Keratinocyte (primary cell): ENCODE measurements around the gene ETV3. TPM values are rescaled to one million over a fixed set of nuclear protein-coding genes. Genes with fewer than 3 reads are reported as not detected.

Source experiments
- DNase-seq: peaks from one replicate; pipeline ENCODE4 v3.0.0-alpha.2; 2011; ENCODE audit warnings: low read depth, missing footprints, low spot score
- FAIRE-seq: peaks from 2 replicates; lab custom pipeline; 2011; peaks lifted over from hg19 to GRCh38; lab: Jason Lieb, UNC
- H2AFZ ChIP-seq: 2 replicates; pipeline ENCODE4 v1.6.0; 2012; ENCODE audit warnings: low read length, control low read depth, inconsistent platforms; ENCODE audit not compliant: control insufficient read depth
- H3K27ac ChIP-seq: 2 replicates; pipeline ENCODE4 v1.5.1; 2011; ENCODE audit warnings: low read length; ENCODE audit not compliant: control insufficient read depth, insufficient read depth
- H3K27me3 ChIP-seq: 3 replicates; pipeline ENCODE4 v1.6.0; 2011; ENCODE audit warnings: low read length; ENCODE audit not compliant: control insufficient read depth, insufficient read depth; ENCODE audit errors: extremely low read depth
- H3K36me3 ChIP-seq, 2 experiments: 2 replicates in 1 of 2; 3 replicates in 1 of 2; pipeline ENCODE4 v1.5.1; 2011; ENCODE audit warnings: low read length in 2 of 2, mild to moderate bottlenecking in 1 of 2; ENCODE audit not compliant: control insufficient read depth in 2 of 2, insufficient read depth in 2 of 2; ENCODE audit errors: extremely low read depth in 1 of 2
- H3K4me1 ChIP-seq: 3 replicates; pipeline ENCODE4 v1.5.1; 2011; ENCODE audit warnings: low read length; ENCODE audit not compliant: control insufficient read depth, insufficient read depth; ENCODE audit errors: extremely low read depth
- H3K4me2 ChIP-seq: 3 replicates; pipeline ENCODE4 v1.6.0; 2011; ENCODE audit warnings: low read depth, low read length; ENCODE audit not compliant: control insufficient read depth, insufficient read depth; ENCODE audit errors: extremely low read depth
- H3K4me3 ChIP-seq, 3 experiments: fragments of 200-600 bp in 1 of 3; sonication (generic) in 1 of 3; 2 replicates in 2 of 3; 3 replicates in 1 of 3; pipeline ENCODE4 v1.5.1; 2011 to 2016; ENCODE audit warnings: low read length in 3 of 3, mild to moderate bottlenecking in 3 of 3, control low read depth in 2 of 3, inconsistent platforms in 1 of 3, low read depth in 1 of 3, mixed read lengths in 1 of 3, mixed run types in 1 of 3, moderate library complexity in 1 of 3; ENCODE audit not compliant: control insufficient read depth in 2 of 3, insufficient read depth in 2 of 3; ENCODE audit errors: extremely low read depth in 1 of 3
- H3K79me2 ChIP-seq: 2 replicates; pipeline ENCODE4 v1.6.0; 2012; ENCODE audit warnings: low read length; ENCODE audit not compliant: control insufficient read depth, insufficient read depth
- H3K9ac ChIP-seq: 3 replicates; pipeline ENCODE4 v1.6.0; 2011; ENCODE audit warnings: low read length; ENCODE audit not compliant: control insufficient read depth, insufficient read depth; ENCODE audit errors: extremely low read depth
- H3K9me1 ChIP-seq: 3 replicates; pipeline ENCODE4 v1.6.0; 2011; ENCODE audit warnings: low read length; ENCODE audit not compliant: control insufficient read depth, insufficient read depth; ENCODE audit errors: extremely low read depth
- H3K9me3 ChIP-seq: 2 replicates; pipeline ENCODE4 v1.5.1; 2012; ENCODE audit warnings: low read depth, low read length; ENCODE audit not compliant: control insufficient read depth
- H4K20me1 ChIP-seq: 3 replicates; pipeline ENCODE4 v1.6.0; 2011; ENCODE audit warnings: low read length; ENCODE audit not compliant: control insufficient read depth, insufficient read depth; ENCODE audit errors: extremely low read depth
- EZH2 ChIP-seq: IDR thresholded peaks from one replicate; pipeline ENCODE4 v1.6.1; 2012; ENCODE audit warnings: inconsistent platforms, mild to moderate bottlenecking, low read length, moderate library complexity
- dilution Hi-C: fragments of 300-500 bp; cut with MboI; formaldehyde crosslinking; loops from one replicate; pipeline ENCODE4 v1.7.0; 2020; ENCODE audit warnings: low sequenced_read_pairs; ENCODE audit not compliant: extremely low pct_ligation_motif_present
- polyA plus RNA-seq, 5 experiments: library from polyadenylated mRNA; depleted of rRNA in 3 of 5; stranded (reverse) in 3 of 5; stranded (forward) in 1 of 5; unstranded in 1 of 5; fragments of >200 nt; gene quantifications; 1 replicate in 1 of 5; 2 replicates in 3 of 5; 3 replicates in 1 of 5; pipeline versions ENCODE4 v1.2.1 to v1.2.3, GENCODE V29; 2011 to 2012; ENCODE audit warnings: missing spikeins in 2 of 5, low read depth in 1 of 5, low replicate concordance in 1 of 5
- TF ChIP-seq, protein P1 (sequence below), 3 experiments: IDR thresholded peaks in 1 of 3; conservative IDR thresholded peaks in 1 of 3; optimal IDR thresholded peaks in 1 of 3; 2 replicates in 2 of 3; 3 replicates in 1 of 3; pipeline versions ENCODE3 to v1.5.1; 2011; ENCODE audit warnings: low read length in 3 of 3, mild to moderate bottlenecking in 3 of 3, moderate library complexity in 2 of 3, control low read depth in 1 of 3, inconsistent platforms in 1 of 3; ENCODE audit not compliant: insufficient read depth in 2 of 3; ENCODE audit errors: extremely low read depth in 1 of 3

ETV3 gene
- polyA plus RNA-seq, 1 donor (not counting 4 experiments of a cell fraction or from before 2014, with no cell fraction given), result 22.3 TPM

- Histone ChIP-seq H3K9me3 (no peaks in the 10 kb centered on the region), H3K27ac (no peak overlapping the region), H4K20me1 (no peaks in the 10 kb centered on the region), H3K27me3 (peaks cover 34% of the 10 kb centered on the region), H3K9me1 (no peaks in the 10 kb centered on the region), H3K9ac (no peak overlapping the region), H2AFZ (no peak overlapping the region), H3K4me3 (no peak overlapping the region), H3K79me2 (no peaks in the 10 kb centered on the region), H3K4me2 (no peak overlapping the region), H3K4me1 (peaks cover 9% of the 10 kb centered on the region), H3K36me3 (no peaks in the 10 kb centered on the region)
- no peak for FAIRE-seq
- dilution Hi-C loops, result no loop called here
- TF ChIP-seq, protein P1, sequence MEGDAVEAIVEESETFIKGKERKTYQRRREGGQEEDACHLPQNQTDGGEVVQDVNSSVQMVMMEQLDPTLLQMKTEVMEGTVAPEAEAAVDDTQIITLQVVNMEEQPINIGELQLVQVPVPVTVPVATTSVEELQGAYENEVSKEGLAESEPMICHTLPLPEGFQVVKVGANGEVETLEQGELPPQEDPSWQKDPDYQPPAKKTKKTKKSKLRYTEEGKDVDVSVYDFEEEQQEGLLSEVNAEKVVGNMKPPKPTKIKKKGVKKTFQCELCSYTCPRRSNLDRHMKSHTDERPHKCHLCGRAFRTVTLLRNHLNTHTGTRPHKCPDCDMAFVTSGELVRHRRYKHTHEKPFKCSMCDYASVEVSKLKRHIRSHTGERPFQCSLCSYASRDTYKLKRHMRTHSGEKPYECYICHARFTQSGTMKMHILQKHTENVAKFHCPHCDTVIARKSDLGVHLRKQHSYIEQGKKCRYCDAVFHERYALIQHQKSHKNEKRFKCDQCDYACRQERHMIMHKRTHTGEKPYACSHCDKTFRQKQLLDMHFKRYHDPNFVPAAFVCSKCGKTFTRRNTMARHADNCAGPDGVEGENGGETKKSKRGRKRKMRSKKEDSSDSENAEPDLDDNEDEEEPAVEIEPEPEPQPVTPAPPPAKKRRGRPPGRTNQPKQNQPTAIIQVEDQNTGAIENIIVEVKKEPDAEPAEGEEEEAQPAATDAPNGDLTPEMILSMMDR (optimal IDR thresholded peaks at IDR 0.05 in 1 of 3, IDR thresholded peaks at IDR 0.05 in 1 of 3, conservative IDR thresholded peaks at IDR 0.05 in 1 of 3; ENCODE audit: extremely low read depth in 1 of 3, insufficient read depth in 2 of 3, low read length in 3 of 3), result no peak
- no peak for TF ChIP-seq EZH2
- DNase-seq, result no peak
Observed at GRCh38 chr1:157105298-157105987, 32.8 kb downstream of the ETV3 start.

DNA sequence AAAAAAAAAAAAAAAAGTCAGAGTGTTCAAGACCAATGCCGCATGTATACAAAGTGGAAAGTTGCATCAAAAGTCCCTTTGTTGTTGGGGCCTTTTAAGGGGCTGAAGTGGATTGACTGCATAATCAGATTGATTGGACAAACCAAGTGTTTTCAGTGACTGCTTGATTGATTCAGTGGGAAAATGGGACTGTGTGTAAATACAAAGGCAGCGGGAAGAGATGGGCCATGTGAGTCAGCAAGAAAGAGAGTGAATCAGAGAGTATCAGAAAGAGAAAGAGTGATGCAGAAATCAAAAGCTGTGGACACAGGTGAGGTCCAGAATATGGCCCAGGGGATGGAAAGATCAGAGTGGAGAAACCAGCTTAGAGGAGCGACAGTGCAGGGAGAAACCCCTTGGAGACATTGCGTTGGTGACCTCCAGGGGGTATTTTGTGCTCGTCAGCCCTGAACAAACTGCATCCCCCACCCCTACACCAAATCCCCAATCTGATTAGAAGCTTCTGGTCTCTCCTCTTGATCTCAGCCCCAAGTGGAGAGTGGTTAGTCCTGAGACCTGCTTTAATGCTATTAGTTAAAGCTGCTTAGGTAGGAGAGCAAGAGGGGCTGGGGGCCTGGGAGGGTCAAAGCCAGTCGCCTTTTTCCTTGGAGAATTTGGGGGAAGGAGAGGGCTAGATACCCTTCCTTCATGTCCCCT lies 33.4 kb downstream of the ETV3 start:
- no peak for TF ChIP-seq EZH2
- TF ChIP-seq, protein P1 (optimal IDR thresholded peaks at IDR 0.05 in 1 of 3, IDR thresholded peaks at IDR 0.05 in 1 of 3, conservative IDR thresholded peaks at IDR 0.05 in 1 of 3; ENCODE audit: extremely low read depth in 1 of 3, insufficient read depth in 2 of 3, low read length in 3 of 3), result no peak
- Histone ChIP-seq H3K9ac (no peak overlapping the region), H3K79me2 (no peaks in the 10 kb centered on the region), H3K4me1 (peaks cover 9% of the 10 kb centered on the region), H3K4me2 (no peak overlapping the region), H3K4me3 (no peak overlapping the region), H3K27me3 (peaks cover 34% of the 10 kb centered on the region), H3K36me3 (no peaks in the 10 kb centered on the region), H3K27ac (no peak overlapping the region), H2AFZ (no peak overlapping the region), H4K20me1 (no peaks in the 10 kb centered on the region), H3K9me3 (no peaks in the 10 kb centered on the region), H3K9me1 (no peaks in the 10 kb centered on the region)
- no peak for DNase-seq
- FAIRE-seq, result peak; percentile 80
- dilution Hi-C loops, result no loop called here
